ENCODE data around the gene SIGMAR1. TPM values are rescaled to one million over a fixed set of nuclear protein-coding genes. Genes with fewer than 3 reads are reported as not detected.

Gene SIGMAR1
- total RNA-seq: 14.1 TPM

DNA sequence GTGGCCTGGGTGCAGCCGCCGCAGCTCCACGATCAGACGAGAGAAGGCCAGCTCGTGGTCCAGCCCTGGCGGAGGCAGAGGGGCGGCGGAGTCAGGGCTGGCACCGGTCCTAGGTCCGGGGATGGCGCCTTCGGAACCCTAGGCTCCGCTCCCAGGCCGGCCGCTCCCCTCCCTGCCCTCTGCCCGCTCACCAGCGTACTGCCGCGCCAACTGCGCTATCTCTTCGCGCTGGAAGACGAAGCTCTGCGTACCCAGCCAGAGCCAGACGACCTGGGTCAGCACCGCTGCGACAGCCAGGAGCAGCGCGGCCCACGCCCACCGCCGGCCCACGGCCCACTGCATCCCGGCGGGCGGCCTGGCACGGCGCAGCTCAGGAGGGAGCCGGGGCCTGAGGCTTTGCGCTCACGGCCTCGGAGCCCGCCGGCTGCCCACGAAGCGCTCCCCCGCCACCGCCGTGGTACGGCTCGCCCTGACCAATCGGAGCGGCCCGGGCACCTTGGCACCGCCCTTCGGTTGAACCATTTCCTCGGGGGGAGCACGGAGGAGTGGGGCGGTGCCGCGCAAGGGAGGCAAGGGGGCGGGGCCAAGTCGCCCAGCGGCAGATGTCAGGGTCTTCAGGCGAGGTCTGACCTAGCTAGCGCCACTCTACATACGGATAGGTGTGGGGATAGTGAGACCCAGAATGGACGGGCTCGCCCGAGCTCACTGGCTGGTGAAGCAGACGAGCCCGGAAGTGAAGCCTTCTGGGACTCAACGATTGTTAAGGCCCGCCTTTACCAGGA, at the start of gene SIGMAR1:
SIGMAR1 (minus strand) TSS at position 432 of the 782 bp plus-strand sequence; CDS start at position 342, 90 bp downstream.
- peak within 1 kb of the TSS; percentile 85 to 92 (median 88) for H3K4me3 ChIP-seq (ENCODE audit: low read length in 3 of 3)
- H3K9me3 ChIP-seq (ENCODE audit: control insufficient read depth in 3 of 3, low read length in 3 of 3): no peaks in the 10 kb centered on the region
- peaks cover 18 to 50% (median 31%) of the 10 kb centered on the region in 3 donors for H3K4me1 ChIP-seq (ENCODE audit: control insufficient read depth in 3 of 3, insufficient read depth in 3 of 3, low read length in 3 of 3)
- peaks cover 8 to 12% (median 10%) of the 10 kb centered on the region in 3 donors for H3K36me3 ChIP-seq (ENCODE audit: control insufficient read depth in 3 of 3, insufficient read depth in 3 of 3, low read length in 3 of 3)
- peak within 1 kb of the TSS; percentile 88 to 93 (median 92) for H3K9ac ChIP-seq (ENCODE audit: low read depth in 1 of 3, low read length in 3 of 3)
- H3K27ac ChIP-seq (ENCODE audit: low read depth, low read length): peak within 1 kb of the TSS; percentile 83
- no peaks in the 10 kb centered on the region for H3K27me3 ChIP-seq (ENCODE audit: control insufficient read depth in 3 of 3, insufficient read depth in 3 of 3, low read length in 3 of 3)

DNA sequence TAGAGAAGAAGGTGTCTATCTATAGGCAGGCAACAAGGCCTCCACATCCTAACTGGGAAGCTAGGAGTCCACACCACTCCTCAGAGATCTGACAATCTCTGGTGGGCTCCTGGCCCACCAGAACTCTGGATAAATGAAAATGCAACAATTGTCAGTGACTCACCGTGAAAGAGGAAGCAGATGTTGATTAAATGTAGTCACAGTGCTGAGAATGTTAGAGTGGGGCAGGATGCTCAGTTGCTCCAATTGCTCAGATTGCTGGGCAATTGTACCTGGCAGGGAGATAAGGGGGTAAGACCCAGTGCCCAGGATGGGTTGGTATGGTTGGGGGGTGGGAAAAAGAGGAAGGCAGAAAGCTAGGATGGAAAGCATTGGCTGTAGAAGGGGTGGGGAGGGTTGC, 49.1 kb upstream of the SIGMAR1 start:
- H3K27ac ChIP-seq (ENCODE audit: low read depth, low read length): no peak overlapping the region
- no peaks in the 10 kb centered on the region for H3K9me3 ChIP-seq (ENCODE audit: control insufficient read depth in 3 of 3, low read length in 3 of 3)
- no peak overlapping the region for H3K9ac ChIP-seq (ENCODE audit: low read depth in 1 of 3, low read length in 3 of 3)
- peaks cover 0 to 16% (median 4%) of the 10 kb centered on the region in 3 donors for H3K4me1 ChIP-seq (ENCODE audit: control insufficient read depth in 3 of 3, insufficient read depth in 3 of 3, low read length in 3 of 3)
- no peaks in the 10 kb centered on the region for H3K27me3 ChIP-seq (ENCODE audit: control insufficient read depth in 3 of 3, insufficient read depth in 3 of 3, low read length in 3 of 3)
- no peak overlapping the region for H3K4me3 ChIP-seq (ENCODE audit: low read length in 3 of 3)
- no peaks in the 10 kb centered on the region for H3K36me3 ChIP-seq (ENCODE audit: control insufficient read depth in 3 of 3, insufficient read depth in 3 of 3, low read length in 3 of 3)

DNA sequence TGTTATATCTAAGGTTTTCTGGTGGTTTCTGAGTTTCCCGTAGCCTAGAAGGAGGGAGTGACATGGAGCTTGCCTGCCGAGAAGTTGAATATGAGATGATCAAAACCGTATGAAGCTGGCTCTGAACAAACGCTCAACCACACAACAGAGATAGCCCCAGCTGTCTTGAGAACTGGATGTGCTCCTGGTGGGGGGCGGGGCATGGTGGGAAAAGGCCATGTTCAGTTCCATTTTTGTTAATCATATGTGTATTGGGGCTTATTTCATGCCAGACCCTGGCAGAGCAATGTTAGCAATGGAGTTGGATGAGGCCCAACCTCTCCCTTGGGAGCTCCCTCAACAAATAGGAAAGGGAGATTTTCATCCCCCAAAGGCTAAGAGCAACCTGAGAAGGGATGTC, 48.6 kb upstream of the SIGMAR1 start:
- peak overlapping the region; percentile 38 for H3K27ac ChIP-seq (ENCODE audit: low read depth, low read length)
- no peak overlapping the region for H3K4me3 ChIP-seq (ENCODE audit: low read length in 3 of 3)
- no peaks in the 10 kb centered on the region for H3K36me3 ChIP-seq (ENCODE audit: control insufficient read depth in 3 of 3, insufficient read depth in 3 of 3, low read length in 3 of 3)
- H3K9me3 ChIP-seq (ENCODE audit: control insufficient read depth in 3 of 3, low read length in 3 of 3): no peaks in the 10 kb centered on the region
- no peaks in the 10 kb centered on the region for H3K27me3 ChIP-seq (ENCODE audit: control insufficient read depth in 3 of 3, insufficient read depth in 3 of 3, low read length in 3 of 3)
- peaks cover 0 to 16% (median 4%) of the 10 kb centered on the region in 3 donors for H3K4me1 ChIP-seq (ENCODE audit: control insufficient read depth in 3 of 3, insufficient read depth in 3 of 3, low read length in 3 of 3)
- H3K9ac ChIP-seq (ENCODE audit: low read depth in 1 of 3, low read length in 3 of 3): no peak overlapping the region

DNA sequence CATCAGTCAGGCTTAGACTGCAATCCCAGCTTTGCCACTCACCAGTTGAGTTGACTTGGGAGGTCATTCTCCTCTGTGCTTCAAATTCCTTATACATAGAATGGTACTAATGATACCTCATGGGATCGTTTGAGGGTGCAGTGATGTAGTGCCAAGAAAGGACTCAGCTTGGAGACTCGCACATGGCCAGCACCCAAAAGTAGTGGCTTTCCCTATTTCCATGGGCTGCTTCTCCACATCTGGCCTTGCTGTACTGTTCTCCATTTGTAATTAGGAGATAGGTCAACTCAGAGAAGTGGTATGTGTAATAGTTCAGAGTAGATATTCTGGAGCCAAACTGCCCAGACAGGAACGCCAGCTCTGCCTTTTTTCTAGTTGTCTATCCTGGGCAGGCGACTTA, 48.0 kb upstream of the SIGMAR1 start:
- Histone ChIP-seq H3K9ac (ENCODE audit: low read depth in 1 of 3, low read length in 3 of 3) (no peak overlapping the region), H3K27me3 (ENCODE audit: control insufficient read depth in 3 of 3, insufficient read depth in 3 of 3, low read length in 3 of 3) (no peaks in the 10 kb centered on the region), H3K27ac (ENCODE audit: low read depth, low read length) (peak overlapping the region; percentile 38), H3K36me3 (ENCODE audit: control insufficient read depth in 3 of 3, insufficient read depth in 3 of 3, low read length in 3 of 3) (no peaks in the 10 kb centered on the region), H3K4me3 (ENCODE audit: low read length in 3 of 3) (no peak overlapping the region), H3K9me3 (ENCODE audit: control insufficient read depth in 3 of 3, low read length in 3 of 3) (no peaks in the 10 kb centered on the region), H3K4me1 (ENCODE audit: control insufficient read depth in 3 of 3, insufficient read depth in 3 of 3, low read length in 3 of 3) (peaks cover 0 to 11% (median 0%) of the 10 kb centered on the region in 3 donors)

DNA sequence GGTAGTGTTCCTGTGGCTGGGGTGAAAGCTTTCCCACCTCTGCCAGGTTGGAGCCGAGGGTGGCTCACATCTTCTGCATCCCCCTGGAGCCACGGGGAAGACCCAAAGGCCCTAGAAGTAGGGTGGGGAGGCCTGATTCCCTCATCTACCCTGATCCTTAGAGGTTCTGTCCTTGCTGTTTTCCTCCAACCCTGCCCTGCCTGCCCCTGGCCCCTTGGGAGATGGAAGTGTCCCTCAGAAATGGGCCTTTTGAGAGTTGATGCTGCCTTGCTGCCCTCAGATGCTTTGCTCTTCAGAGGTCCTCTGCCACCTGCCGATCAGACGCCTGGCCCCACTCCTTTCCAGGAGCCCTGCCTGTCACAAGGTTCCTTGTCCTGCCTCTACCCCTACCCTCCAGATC, 47.2 kb upstream of the SIGMAR1 start:
- no peak overlapping the region for H3K4me3 ChIP-seq (ENCODE audit: low read length in 3 of 3)
- H3K36me3 ChIP-seq (ENCODE audit: control insufficient read depth in 3 of 3, insufficient read depth in 3 of 3, low read length in 3 of 3): no peaks in the 10 kb centered on the region
- H3K9ac ChIP-seq (ENCODE audit: low read depth in 1 of 3, low read length in 3 of 3): no peak overlapping the region
- H3K27ac ChIP-seq (ENCODE audit: low read depth, low read length): no peak overlapping the region
- no peaks in the 10 kb centered on the region for H3K27me3 ChIP-seq (ENCODE audit: control insufficient read depth in 3 of 3, insufficient read depth in 3 of 3, low read length in 3 of 3)
- peaks cover 0 to 8% (median 0%) of the 10 kb centered on the region in 3 donors for H3K4me1 ChIP-seq (ENCODE audit: control insufficient read depth in 3 of 3, insufficient read depth in 3 of 3, low read length in 3 of 3)
- H3K9me3 ChIP-seq (ENCODE audit: control insufficient read depth in 3 of 3, low read length in 3 of 3): no peaks in the 10 kb centered on the region

DNA sequence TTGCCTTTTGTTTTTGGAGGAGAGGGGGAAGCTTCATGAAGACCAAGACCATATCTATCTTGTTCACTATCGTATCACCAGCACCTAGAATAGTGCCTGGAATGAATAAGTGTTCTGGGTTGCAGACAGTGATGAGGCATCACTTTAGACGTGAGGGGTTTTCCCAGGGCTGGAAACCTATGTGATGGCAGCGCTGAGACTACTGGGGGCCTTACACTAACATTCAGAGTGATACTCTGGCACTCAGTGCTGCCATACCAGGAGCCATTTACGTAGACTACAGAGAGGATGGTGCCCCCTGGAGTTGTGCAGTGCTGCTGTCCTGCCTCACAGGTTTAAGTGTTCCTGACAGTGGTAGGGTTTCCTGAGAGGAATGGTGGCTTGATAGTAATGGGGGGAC, 46.6 kb upstream of the SIGMAR1 start:
- Histone ChIP-seq H3K4me1 (ENCODE audit: control insufficient read depth in 3 of 3, insufficient read depth in 3 of 3, low read length in 3 of 3) (peaks cover 0 to 8% (median 0%) of the 10 kb centered on the region in 3 donors), H3K27me3 (ENCODE audit: control insufficient read depth in 3 of 3, insufficient read depth in 3 of 3, low read length in 3 of 3) (no peaks in the 10 kb centered on the region), H3K9me3 (ENCODE audit: control insufficient read depth in 3 of 3, low read length in 3 of 3) (no peaks in the 10 kb centered on the region), H3K9ac (ENCODE audit: low read depth in 1 of 3, low read length in 3 of 3) (no peak overlapping the region), H3K27ac (ENCODE audit: low read depth, low read length) (no peak overlapping the region), H3K4me3 (ENCODE audit: low read length in 3 of 3) (no peak overlapping the region), H3K36me3 (ENCODE audit: control insufficient read depth in 3 of 3, insufficient read depth in 3 of 3, low read length in 3 of 3) (no peaks in the 10 kb centered on the region)

DNA sequence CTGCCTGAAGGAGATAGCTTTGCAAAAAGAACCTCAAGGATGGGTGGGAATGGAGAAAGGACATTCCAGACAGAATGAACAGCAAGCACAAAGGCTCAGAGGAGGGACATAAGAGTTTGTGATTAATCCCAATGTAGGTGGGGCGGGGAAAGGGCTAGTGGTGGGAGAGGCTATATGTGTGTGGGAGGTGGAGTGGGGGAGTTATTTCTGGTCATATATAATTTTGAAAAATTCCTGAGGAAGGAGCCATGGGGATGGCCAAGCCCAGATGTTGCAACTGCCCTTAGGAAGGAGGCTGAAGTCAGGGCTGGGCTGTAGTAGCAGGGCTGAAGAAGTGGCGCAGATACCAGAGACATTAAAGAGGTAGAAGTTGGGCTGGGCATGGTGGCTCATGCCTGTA, 38.3 kb upstream of the SIGMAR1 start:
- Histone ChIP-seq H3K9ac (ENCODE audit: low read depth in 1 of 3, low read length in 3 of 3) (no peak overlapping the region), H3K27me3 (ENCODE audit: control insufficient read depth in 3 of 3, insufficient read depth in 3 of 3, low read length in 3 of 3) (no peaks in the 10 kb centered on the region), H3K4me3 (ENCODE audit: low read length in 3 of 3) (no peak overlapping the region), H3K9me3 (ENCODE audit: control insufficient read depth in 3 of 3, low read length in 3 of 3) (no peaks in the 10 kb centered on the region), H3K27ac (ENCODE audit: low read depth, low read length) (no peak overlapping the region), H3K4me1 (ENCODE audit: control insufficient read depth in 3 of 3, insufficient read depth in 3 of 3, low read length in 3 of 3) (peaks cover 0 to 7% (median 4%) of the 10 kb centered on the region in 3 donors), H3K36me3 (ENCODE audit: control insufficient read depth in 3 of 3, insufficient read depth in 3 of 3, low read length in 3 of 3) (no peaks in the 10 kb centered on the region)

DNA sequence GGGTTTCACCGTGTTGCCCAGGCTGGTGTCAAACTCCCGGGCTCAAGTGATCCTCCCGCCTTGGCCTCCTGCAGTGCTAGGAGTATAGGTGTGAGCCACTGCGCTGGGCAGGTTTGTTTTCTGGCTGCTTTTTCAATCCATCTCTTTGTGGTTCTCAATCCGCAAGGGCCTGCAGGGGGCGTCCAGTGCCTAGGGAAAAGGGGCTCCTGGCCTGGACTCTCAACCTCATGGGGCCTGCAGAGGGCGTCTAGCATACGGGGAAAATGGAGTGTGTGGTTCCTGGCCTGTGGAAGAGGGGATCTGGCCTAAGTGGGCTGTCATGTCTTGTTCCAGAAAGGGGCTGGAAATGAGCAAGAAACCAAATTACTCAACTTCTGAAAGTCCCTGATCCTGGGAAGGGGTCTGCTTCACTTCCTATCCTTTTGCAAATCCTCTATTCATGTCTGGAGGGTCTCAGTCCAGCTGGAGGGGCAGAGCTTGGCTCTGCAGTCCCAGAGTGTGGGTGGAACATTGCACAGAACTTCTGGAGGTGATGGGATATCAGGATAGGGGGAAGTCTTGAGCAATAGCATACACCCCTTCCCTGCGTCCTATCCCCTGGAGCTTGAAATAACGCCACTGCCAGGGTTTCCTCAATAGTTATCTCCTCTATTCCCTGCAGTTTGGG, 37.6 kb upstream of the SIGMAR1 start:
- H3K9ac ChIP-seq (ENCODE audit: low read depth in 1 of 3, low read length in 3 of 3): no peak overlapping the region
- H3K9me3 ChIP-seq (ENCODE audit: control insufficient read depth in 3 of 3, low read length in 3 of 3): no peaks in the 10 kb centered on the region
- H3K27me3 ChIP-seq (ENCODE audit: control insufficient read depth in 3 of 3, insufficient read depth in 3 of 3, low read length in 3 of 3): no peaks in the 10 kb centered on the region
- peaks cover 0 to 7% (median 4%) of the 10 kb centered on the region in 3 donors for H3K4me1 ChIP-seq (ENCODE audit: control insufficient read depth in 3 of 3, insufficient read depth in 3 of 3, low read length in 3 of 3)
- no peak overlapping the region for H3K27ac ChIP-seq (ENCODE audit: low read depth, low read length)
- no peaks in the 10 kb centered on the region for H3K36me3 ChIP-seq (ENCODE audit: control insufficient read depth in 3 of 3, insufficient read depth in 3 of 3, low read length in 3 of 3)
- no peak overlapping the region for H3K4me3 ChIP-seq (ENCODE audit: low read length in 3 of 3)

DNA sequence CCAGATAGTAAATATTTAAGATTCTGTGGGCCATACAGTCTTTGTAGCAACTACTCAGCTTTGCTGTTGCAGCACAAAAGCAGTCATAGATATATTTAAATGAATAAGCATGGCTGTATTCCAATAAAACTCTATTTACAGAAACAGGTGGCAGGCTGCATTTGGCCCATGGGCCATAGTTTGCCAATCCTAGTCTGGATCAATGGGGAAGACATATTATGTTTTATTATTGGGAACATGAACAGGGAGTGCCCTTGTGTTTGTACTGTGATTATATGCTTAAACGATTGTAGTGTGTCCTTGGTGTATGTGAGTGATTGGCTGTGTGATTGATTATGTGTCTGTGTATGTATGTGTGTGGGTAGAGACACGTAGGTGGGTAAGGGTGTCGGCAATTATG, 36.9 kb upstream of the SIGMAR1 start:
- Histone ChIP-seq H3K36me3 (ENCODE audit: control insufficient read depth in 3 of 3, insufficient read depth in 3 of 3, low read length in 3 of 3) (peaks cover 0 to 1% (median under 1%) of the 10 kb centered on the region in 3 donors), H3K27me3 (ENCODE audit: control insufficient read depth in 3 of 3, insufficient read depth in 3 of 3, low read length in 3 of 3) (no peaks in the 10 kb centered on the region), H3K4me3 (ENCODE audit: low read length in 3 of 3) (no peak overlapping the region), H3K9me3 (ENCODE audit: control insufficient read depth in 3 of 3, low read length in 3 of 3) (no peaks in the 10 kb centered on the region), H3K27ac (ENCODE audit: low read depth, low read length) (no peak overlapping the region), H3K9ac (ENCODE audit: low read depth in 1 of 3, low read length in 3 of 3) (no peak overlapping the region), H3K4me1 (ENCODE audit: control insufficient read depth in 3 of 3, insufficient read depth in 3 of 3, low read length in 3 of 3) (peaks cover 0 to 7% (median 4%) of the 10 kb centered on the region in 3 donors)

DNA sequence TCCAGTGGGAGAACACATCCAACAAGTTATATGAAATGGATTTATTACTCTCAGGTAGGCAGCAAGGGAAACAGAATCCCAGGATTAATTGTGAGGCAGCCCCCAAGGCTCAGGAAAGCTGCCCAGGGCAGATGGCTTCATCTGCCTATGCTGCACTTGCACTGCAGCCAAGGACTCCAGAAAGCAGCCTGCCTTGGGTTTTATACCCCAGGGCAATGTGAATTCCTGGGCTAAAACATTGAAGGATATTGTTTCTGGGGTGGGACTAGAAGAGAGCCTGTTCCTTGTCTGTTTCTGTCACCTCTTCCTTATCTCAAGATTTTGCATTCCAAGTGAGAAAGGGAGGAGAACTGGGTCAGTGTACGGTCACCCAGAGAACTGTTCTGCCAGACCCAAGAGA, 33.7 kb upstream of the SIGMAR1 start:
- Histone ChIP-seq H3K4me1 (ENCODE audit: control insufficient read depth in 3 of 3, insufficient read depth in 3 of 3, low read length in 3 of 3) (peaks cover 0 to 15% (median 11%) of the 10 kb centered on the region in 3 donors), H3K27me3 (ENCODE audit: control insufficient read depth in 3 of 3, insufficient read depth in 3 of 3, low read length in 3 of 3) (no peaks in the 10 kb centered on the region), H3K9me3 (ENCODE audit: control insufficient read depth in 3 of 3, low read length in 3 of 3) (no peaks in the 10 kb centered on the region), H3K9ac (ENCODE audit: low read depth in 1 of 3, low read length in 3 of 3) (no peak overlapping the region), H3K4me3 (ENCODE audit: low read length in 3 of 3) (no peak overlapping the region), H3K36me3 (ENCODE audit: control insufficient read depth in 3 of 3, insufficient read depth in 3 of 3, low read length in 3 of 3) (peaks cover 0 to 6% (median 3%) of the 10 kb centered on the region in 3 donors), H3K27ac (ENCODE audit: low read depth, low read length) (no peak overlapping the region)
